Measurements from ENCODE around the gene DEPP1.

DEPP1 gene

DNA sequence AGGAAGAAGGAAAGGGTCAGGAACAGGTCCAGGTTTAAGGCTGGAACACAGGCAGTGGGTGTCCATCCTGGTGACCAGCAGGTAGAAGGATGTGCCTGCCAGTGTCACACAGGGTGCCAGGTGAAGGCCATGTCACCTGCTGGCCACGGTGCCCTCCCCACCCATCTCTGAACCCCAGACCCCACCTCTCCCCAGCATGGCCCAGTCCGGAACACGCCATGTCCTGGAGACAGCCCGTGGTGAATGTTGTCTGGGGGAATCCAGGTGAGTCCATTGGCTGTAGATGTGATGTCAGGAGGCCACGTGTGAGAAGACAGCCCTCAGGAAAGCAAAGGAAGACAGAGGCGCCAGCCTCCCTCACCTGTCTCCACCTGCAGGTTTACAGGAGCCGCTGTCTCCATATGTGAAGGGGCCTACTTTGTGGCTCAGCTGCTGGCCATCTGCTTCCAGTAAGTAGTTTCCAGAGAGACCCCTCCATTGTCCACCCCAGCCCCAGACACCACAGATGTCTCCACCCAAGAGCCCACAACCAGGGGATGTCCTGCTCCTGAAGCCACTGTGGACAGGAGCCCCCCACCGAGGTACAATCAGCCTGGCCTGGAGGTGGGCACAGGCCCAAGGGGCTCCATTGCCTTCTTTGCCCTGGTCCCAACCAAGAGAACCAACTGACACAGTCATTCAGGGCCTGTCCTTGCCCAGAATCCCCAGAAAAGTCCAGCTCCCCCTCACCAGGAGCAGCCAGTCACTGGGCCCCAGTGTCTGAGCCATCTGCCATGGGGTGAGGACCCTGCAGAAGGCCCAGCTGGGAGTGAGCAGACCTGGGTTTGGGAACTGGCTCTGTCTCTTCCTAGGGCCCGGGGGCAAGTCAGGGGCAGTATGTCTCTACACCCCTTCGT lies 46.7 kb downstream of the DEPP1 start:
- no peak for DNase-seq

DNA sequence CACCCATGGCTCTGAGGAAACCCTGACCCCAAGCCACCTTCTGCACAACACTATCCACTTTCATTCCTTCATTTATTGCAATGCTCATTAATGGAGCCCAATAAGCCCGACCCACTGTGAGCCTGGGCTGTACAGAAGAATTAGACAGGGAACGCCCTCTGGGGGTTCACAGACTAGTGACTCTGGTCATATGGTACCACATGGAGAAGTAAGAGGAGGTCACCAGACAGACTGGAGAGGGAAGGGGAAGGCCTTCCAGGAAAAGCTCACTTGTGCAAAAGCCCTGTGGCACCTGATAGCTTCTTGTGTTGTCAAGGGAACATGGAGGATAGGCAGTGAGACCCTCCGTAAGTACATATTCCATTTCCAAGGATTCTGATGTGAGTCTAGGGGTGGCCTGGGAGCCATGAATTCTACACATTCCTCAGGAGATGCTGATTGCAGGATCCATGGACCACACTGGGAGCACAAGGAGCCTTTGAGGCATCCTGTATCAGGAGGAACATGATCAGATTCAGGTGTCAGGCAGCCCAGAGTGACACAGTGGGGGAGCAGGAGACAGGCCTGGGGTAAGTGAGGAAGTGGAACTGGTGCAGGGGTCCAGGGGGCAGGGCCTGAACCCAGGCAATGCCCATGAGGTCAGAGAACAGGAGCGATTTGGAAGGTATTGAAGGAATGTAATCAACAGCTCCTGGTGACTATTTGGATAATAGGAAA lies 47.5 kb downstream of the DEPP1 start:
- no peak for DNase-seq

DNA sequence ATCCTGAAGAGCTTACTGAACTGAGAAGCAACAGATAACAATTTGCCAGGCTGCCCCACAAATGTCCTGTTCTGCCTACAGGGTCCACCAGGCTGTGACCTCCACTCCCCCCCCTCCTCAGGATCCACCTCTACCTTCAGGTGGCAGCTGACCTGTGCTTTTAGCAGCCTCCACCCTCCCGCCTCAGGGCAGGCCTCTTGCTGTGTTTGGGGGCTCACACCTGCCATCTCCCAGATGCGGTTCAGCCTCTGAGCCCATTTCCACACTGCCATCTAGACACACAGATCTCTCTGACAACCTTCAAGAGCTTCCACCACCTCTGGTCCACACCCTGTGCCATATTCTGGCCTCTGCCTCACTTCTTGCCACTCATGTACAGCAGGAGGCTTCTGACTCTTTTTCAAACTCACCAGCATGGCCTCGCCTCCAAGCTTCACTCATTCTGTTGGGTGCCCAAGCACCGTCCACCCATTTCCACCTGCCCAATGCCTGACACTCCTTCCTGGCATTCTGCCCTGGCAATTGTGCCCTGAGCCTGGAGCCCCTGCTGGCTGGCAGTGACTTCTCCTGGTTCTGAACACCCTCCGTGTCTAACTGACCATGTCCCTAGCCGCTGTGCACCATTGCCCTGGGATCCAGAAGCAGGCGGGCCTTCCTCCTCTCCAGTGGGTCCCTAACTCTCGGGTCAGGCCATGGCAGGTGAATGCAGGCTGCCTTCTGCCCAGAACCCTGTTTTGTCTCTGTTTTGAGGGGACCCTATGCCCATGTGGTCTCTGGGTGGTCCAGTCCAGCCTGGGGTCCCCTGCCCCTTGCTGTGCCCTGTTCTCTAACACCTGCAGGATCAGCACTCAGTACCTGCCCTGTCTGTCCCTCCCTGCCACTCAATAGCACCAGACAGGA lies 49.0 kb downstream of the DEPP1 start:
- no peak for DNase-seq

DNA sequence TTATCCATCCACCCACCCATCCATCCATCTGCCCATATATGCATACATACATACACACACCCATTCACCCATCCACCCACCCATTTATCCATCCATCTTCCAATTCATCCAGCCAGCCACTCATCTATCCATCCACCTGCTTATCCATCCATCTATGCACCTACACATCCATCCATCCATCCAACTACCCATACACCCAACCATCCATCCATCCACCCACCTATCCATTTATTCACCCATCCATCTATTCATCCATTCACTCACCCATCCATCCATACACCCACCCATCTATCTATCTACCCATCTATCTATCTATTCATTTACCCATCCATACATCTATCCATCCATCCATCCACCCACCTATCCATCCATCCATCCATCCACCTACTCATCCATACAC lies 50.1 kb downstream of the DEPP1 start:
- no peak for DNase-seq

DNA sequence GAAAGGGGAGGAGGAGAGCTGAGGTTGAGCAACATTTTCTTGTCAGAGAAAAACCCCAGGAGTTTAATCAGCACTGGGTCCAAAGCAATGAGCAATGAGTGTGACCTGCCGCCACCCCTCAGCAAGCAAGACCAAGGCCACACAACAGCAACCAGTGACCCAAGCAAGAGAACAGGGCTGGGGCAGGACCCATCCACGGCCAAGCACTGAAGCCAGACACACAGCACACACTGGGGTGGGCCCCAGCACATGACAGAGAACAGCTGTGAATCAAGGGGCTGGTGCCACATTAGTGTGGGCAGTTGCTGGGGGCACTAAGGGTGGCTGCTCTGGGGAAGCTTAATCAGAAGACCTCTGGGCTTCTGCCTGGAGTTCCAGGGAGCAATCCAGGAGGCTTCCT lies 51.3 kb downstream of the DEPP1 start:
- DNase-seq, result no peak

DNA sequence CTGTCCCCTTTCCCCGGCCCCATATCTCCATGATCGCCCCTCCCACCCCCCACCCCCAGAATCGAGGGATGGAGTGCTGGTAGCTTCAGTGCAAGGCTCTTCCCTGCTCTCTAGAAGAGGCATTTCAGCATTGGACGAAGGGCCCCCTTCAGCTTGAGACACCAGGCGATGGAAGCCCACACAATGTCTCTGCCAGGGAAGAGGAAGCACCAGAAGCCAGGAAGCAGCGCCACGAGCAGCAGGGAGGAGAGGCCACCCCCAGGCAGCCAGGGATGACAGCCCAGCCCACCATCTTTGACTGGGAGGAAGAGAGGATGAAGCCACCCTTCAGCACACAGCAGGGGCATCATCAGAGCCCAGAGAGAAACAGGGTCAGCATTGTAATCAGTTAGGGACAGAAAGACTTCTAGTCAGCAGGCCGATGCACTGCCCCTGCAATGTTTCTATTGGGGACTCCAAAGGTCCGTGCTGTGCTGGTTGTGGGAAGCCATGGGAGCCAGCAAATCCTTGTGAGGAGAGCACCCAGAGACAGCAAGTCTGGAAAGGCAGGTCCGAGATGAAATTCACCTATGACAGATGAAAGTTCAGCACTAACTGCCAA lies 51.8 kb downstream of the DEPP1 start:
- no peak for DNase-seq
